C4-2B (cell line): ENCODE results near the gene STAC3.

ENCODE experiments used
- H3K27ac ChIP-seq: fragments of 450-650 bp; 2 replicates; pipeline ENCODE4 v1.5.1; 2017
- ZFX ChIP-seq: fragments of 450-650 bp; IDR thresholded peaks from 2 replicates; pipeline ENCODE4 v1.6.1; 2017
- TF ChIP-seq, protein P1 (sequence below): fragments of 450-650 bp; conservative IDR thresholded peaks from 2 replicates; pipeline ENCODE4 v1.5.1; 2017; ENCODE audit warnings: mild to moderate bottlenecking

The STAC3 gene

GRCh38 chr12:57273516-57273915, 22.5 kb upstream of the STAC3 start:
- H3K27ac ChIP-seq, result no peak overlapping the region
- no peak for TF ChIP-seq ZFX
- TF ChIP-seq, protein P1, sequence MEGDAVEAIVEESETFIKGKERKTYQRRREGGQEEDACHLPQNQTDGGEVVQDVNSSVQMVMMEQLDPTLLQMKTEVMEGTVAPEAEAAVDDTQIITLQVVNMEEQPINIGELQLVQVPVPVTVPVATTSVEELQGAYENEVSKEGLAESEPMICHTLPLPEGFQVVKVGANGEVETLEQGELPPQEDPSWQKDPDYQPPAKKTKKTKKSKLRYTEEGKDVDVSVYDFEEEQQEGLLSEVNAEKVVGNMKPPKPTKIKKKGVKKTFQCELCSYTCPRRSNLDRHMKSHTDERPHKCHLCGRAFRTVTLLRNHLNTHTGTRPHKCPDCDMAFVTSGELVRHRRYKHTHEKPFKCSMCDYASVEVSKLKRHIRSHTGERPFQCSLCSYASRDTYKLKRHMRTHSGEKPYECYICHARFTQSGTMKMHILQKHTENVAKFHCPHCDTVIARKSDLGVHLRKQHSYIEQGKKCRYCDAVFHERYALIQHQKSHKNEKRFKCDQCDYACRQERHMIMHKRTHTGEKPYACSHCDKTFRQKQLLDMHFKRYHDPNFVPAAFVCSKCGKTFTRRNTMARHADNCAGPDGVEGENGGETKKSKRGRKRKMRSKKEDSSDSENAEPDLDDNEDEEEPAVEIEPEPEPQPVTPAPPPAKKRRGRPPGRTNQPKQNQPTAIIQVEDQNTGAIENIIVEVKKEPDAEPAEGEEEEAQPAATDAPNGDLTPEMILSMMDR, result no peak

- H3K27ac ChIP-seq, result no peak overlapping the region
- TF ChIP-seq ZFX, result no peak
- TF ChIP-seq, protein P1, result no peak
These were observed 21.6 kb upstream of the STAC3 start for GRCh38 chr12:57272337-57273151.

DNA sequence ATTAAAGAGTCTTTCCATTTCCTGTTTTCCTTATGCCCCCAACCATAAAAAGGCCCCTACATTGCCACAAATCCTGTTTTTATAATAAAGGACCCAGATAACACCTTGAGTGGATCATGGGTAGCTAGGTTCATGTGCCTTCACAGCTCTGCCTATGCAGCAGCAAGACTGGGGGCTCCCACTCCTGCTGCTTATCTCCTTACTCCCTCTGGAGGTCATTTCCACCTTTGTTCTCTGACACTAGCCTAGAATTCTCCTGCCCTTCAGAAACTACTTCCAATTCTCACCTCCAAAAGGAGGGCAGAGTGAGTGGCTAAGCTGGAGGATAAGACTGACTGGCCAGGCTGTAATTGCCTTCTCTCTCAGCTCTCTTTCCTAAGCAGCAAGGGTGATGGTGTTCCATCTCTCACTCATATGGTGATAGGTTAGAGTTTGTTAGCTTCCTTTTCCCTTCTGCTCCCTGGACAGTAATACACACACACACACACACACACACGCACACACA, 20.0 kb upstream of the STAC3 start:
- TF ChIP-seq ZFX, result no peak
- TF ChIP-seq, protein P1, result no peak; the same call in 1 of the 2 replicates
- H3K27ac ChIP-seq, result no peak overlapping the region

DNA sequence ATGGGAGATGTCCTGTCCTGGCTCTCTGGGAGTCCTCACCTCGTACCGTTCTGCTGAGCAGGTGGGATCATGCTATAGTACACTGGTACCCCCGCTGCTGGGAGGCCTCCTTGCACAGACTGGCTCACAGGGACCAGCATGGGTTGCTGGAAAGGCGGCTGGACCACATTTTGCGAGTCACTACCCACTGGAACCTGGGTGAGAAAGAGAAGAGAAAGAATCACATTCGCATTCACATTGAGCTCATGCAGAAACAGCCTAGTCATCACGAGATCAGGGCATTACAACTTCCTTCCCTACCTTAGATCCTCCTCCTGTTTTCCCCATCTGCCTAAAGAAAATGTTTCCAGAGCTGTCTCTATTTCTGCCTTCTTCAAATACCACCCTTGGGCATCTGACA, 17.3 kb upstream of the STAC3 start:
- no peak for TF ChIP-seq ZFX
- TF ChIP-seq, protein P1, result no peak
- H3K27ac ChIP-seq, result no peak overlapping the region

DNA sequence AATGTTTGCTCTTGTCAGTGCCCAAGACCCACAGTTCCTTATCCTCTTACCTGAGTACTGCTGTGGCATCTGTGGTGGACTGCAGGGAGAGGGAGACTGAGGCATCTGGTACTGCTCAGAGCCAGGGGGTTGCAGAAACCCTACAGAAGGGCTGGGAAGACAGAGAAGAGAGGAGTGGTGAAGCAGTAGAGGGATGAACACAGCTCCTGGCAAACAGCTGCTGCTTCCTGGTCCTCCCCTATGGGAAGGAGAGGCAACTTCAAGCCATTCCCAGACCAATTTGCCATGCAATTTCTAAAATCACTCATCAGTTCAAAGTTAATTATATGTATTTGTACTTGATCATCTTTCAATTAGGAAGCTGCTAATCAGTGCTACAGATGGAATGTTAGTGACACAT, 15.7 kb upstream of the STAC3 start:
- no peak overlapping the region for H3K27ac ChIP-seq
- TF ChIP-seq ZFX, result no peak
- TF ChIP-seq, protein P1, result no peak

GRCh38 chr12:57263096-57263495, 12.1 kb upstream of the STAC3 start:
- H3K27ac ChIP-seq, result no peak overlapping the region
- TF ChIP-seq, protein P1, result no peak
- TF ChIP-seq ZFX, result no peak

DNA sequence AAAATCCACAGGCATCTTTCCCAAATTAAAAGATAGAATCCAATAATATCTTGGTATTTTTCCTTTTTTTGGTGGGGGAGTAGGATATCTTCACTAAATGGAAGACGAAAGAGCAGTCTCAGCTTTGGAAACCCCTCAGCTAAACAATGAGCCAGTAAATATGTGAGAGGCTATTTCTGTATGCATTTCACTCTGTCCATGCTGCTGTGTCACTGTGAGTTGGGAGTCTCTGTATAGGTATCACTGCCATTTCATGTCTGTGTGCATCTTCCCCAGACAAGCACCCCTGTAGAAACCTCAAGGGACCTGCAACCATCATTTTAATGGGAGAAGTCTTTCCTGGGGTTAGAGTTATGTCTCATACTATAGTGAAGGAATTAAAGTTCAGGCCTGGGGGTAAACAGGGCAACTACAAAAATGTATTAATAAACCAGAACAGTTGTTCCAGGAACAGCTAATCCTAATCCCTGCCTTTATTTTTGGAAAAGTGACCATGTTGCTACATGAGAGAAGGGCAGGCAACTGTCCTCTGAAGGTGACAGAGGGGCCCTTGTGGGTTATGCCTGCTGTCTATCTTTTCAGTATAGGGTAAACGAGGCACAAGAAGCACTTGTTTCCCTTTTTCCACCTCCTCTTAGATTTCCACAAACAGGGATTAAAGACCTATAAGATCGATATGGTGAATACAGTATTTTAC, 11.3 kb upstream of the STAC3 start:
- no peak overlapping the region for H3K27ac ChIP-seq
- TF ChIP-seq ZFX, result no peak
- TF ChIP-seq, protein P1, result no peak
